ENCODE results near the gene GRIK1.

DNA sequence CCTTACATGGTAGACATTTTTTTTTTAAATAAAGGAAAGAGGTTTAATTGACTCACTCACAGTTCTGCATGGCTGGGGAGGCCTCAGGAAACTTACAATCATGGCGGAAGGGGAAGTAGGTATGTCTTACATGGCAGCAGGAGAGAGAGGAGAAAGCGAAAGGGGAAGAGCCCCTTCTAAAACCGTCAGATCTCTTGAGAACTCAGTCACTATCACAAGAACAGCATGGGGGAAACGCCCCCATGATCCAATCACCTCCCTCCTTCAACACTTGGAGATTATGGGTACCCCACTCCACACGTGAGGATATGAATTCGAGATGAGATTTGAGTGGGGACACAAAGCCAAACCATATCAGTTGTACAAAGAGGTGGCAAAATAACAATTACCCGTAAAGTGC is 301.7 kb downstream of the GRIK1 start:
- TF ChIP-seq, protein P1, sequence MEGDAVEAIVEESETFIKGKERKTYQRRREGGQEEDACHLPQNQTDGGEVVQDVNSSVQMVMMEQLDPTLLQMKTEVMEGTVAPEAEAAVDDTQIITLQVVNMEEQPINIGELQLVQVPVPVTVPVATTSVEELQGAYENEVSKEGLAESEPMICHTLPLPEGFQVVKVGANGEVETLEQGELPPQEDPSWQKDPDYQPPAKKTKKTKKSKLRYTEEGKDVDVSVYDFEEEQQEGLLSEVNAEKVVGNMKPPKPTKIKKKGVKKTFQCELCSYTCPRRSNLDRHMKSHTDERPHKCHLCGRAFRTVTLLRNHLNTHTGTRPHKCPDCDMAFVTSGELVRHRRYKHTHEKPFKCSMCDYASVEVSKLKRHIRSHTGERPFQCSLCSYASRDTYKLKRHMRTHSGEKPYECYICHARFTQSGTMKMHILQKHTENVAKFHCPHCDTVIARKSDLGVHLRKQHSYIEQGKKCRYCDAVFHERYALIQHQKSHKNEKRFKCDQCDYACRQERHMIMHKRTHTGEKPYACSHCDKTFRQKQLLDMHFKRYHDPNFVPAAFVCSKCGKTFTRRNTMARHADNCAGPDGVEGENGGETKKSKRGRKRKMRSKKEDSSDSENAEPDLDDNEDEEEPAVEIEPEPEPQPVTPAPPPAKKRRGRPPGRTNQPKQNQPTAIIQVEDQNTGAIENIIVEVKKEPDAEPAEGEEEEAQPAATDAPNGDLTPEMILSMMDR (IDR thresholded peaks at IDR 0.05; ENCODE audit: low read depth, low read length, poor library complexity, severe bottlenecking) = no peak
- TF ChIP-seq EZH2phosphoT487 (IDR thresholded peaks at IDR 0.05; ENCODE audit: borderline replicate concordance, low read length) = no peak

All from DOHH2 (cell line).